Measurements from ENCODE around the gene FATE1. TPM values are rescaled to one million over a fixed set of nuclear protein-coding genes. Genes with fewer than 3 reads are reported as not detected.

The FATE1 gene
- total RNA-seq, 1 experiment from 2014 or later = 0.45 TPM

- no peaks in the 10 kb centered on the region for H3K36me3 ChIP-seq (ENCODE audit: insufficient read depth, low read length, poor library complexity, severe bottlenecking)
- H3K9me3 ChIP-seq (ENCODE audit: low read depth, low read length, poor library complexity, severe bottlenecking) = no peaks in the 10 kb centered on the region
- H3K27me3 ChIP-seq (replicated peaks; ENCODE audit: insufficient read depth, low read depth, low read length, poor library complexity) = no peaks in the 10 kb centered on the region
- H3K4me1 ChIP-seq (ENCODE audit: insufficient read depth, low read length, poor library complexity, severe bottlenecking) = no peaks in the 10 kb centered on the region
- no TSS peak for BruUV-seq (replicated peaks)
- H3K27ac ChIP-seq (ENCODE audit: low read depth, low read length, poor library complexity, severe bottlenecking) = no peak overlapping the region
- intact Hi-C loops (cut with micrococcal nuclease; ENCODE audit: unreplicated experiment) = no loop called here
- no peak overlapping the region for H3K4me3 ChIP-seq (ENCODE audit: low read depth, low read length, poor library complexity, severe bottlenecking)
- ChIA-PET CTCF (no interaction called here), POLR2A (ENCODE audit: low non-redundant PET) (no interaction called here)
- DNase-seq (ENCODE audit: low spot score) = no peak
- TF ChIP-seq CTCF (conservative IDR thresholded peaks at IDR 0.05; ENCODE audit: low read depth, low read length) (no peak), EZH2 (IDR thresholded peaks at IDR 0.05; ENCODE audit: borderline replicate concordance, low read depth, low read length, poor library complexity, severe bottlenecking) (no peak)
Observed at GRCh38 chrX:151700581-151700980, 15.3 kb upstream of the FATE1 start.

- H3K4me1 ChIP-seq (ENCODE audit: insufficient read depth, low read length, poor library complexity, severe bottlenecking) = no peaks in the 10 kb centered on the region
- ChIA-PET CTCF (no interaction called here), POLR2A (ENCODE audit: low non-redundant PET) (no interaction called here)
- intact Hi-C loops (cut with micrococcal nuclease; ENCODE audit: unreplicated experiment) = no loop called here
- no peak for DNase-seq (ENCODE audit: low spot score)
- no peak for TF ChIP-seq EZH2 (IDR thresholded peaks at IDR 0.05; ENCODE audit: borderline replicate concordance, low read depth, low read length, poor library complexity, severe bottlenecking)
- no peak for TF ChIP-seq CTCF (conservative IDR thresholded peaks at IDR 0.05; ENCODE audit: low read depth, low read length)
- no peaks in the 10 kb centered on the region for H3K27me3 ChIP-seq (replicated peaks; ENCODE audit: insufficient read depth, low read depth, low read length, poor library complexity)
- no peak overlapping the region for H3K4me3 ChIP-seq (ENCODE audit: low read depth, low read length, poor library complexity, severe bottlenecking)
- H3K9me3 ChIP-seq (ENCODE audit: low read depth, low read length, poor library complexity, severe bottlenecking) = no peaks in the 10 kb centered on the region
- no peaks in the 10 kb centered on the region for H3K36me3 ChIP-seq (ENCODE audit: insufficient read depth, low read length, poor library complexity, severe bottlenecking)
- no TSS peak for BruUV-seq (replicated peaks)
- no peak overlapping the region for H3K27ac ChIP-seq (ENCODE audit: low read depth, low read length, poor library complexity, severe bottlenecking)
Observed at GRCh38 chrX:151701071-151701470, 14.8 kb upstream of the FATE1 start.

GRCh38 chrX:151701531-151701930 lies 14.3 kb upstream of the FATE1 start:
- Histone ChIP-seq H3K9me3 (ENCODE audit: low read depth, low read length, poor library complexity, severe bottlenecking) (no peaks in the 10 kb centered on the region), H3K4me1 (ENCODE audit: insufficient read depth, low read length, poor library complexity, severe bottlenecking) (no peaks in the 10 kb centered on the region), H3K36me3 (ENCODE audit: insufficient read depth, low read length, poor library complexity, severe bottlenecking) (no peaks in the 10 kb centered on the region), H3K27me3 (replicated peaks; ENCODE audit: insufficient read depth, low read depth, low read length, poor library complexity) (no peaks in the 10 kb centered on the region), H3K4me3 (ENCODE audit: low read depth, low read length, poor library complexity, severe bottlenecking) (no peak overlapping the region), H3K27ac (ENCODE audit: low read depth, low read length, poor library complexity, severe bottlenecking) (no peak overlapping the region)
- BruUV-seq (replicated peaks) = no TSS peak
- TF ChIP-seq CTCF (conservative IDR thresholded peaks at IDR 0.05; ENCODE audit: low read depth, low read length) (no peak), EZH2 (IDR thresholded peaks at IDR 0.05; ENCODE audit: borderline replicate concordance, low read depth, low read length, poor library complexity, severe bottlenecking) (no peak)
- no peak for DNase-seq (ENCODE audit: low spot score)
- CTCF ChIA-PET = no interaction called here
- intact Hi-C loops (cut with micrococcal nuclease; ENCODE audit: unreplicated experiment) = no loop called here
- POLR2A ChIA-PET (ENCODE audit: low non-redundant PET) = no interaction called here
